GM19043 (cell line): Measurements from ENCODE around the gene POLE4.

Experiments used
- ATAC-seq: cut with Tn5 transposase; IDR thresholded peaks from one replicate; pipeline ENCODE4 v1.9.1; 2021; ENCODE audit warnings: low read depth; ENCODE audit not compliant: unreplicated experiment

The POLE4 gene

GRCh38 chr2:74985978-74986609 is 27.7 kb downstream of the POLE4 start:
- ATAC-seq = no peak

DNA sequence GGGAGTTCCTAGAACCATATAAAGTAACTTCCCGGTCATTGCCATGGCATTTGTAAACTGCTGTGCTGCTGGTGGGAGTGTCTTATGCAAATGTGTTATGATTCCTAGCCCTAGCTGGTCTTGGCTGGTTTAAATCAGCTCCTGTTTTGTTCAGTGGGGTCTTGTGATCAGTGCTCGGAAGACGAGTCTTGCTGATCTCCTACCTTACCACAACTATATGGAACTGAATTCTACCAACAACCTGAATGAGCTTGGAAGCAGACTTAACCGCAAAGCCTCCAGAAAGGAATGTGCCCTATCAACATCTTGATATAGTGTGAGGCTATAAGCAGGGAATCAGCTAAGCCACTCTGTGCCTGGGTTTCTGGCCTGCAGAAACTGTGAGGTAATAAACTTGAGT is 33.5 kb downstream of the POLE4 start:
- ATAC-seq = no peak

DNA sequence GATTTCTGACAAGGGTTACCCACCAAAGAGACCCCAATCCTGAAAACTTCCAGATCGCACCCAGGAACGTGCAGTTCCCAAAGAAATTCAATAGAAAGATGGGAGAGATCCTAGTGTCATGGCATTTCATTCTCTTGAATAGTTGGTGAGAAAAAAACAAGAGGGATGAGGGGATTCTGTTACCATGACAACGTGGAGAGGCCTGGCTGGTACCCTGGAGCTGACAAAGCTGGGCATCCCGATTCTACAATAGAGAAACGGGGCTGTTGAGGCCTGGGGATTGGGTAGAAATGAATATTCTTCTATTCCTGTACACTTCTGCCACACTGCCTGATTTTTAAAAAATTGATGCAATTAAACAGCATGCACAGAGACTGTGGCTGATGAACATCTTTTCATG is 41.0 kb downstream of the POLE4 start:
- no peak for ATAC-seq

DNA sequence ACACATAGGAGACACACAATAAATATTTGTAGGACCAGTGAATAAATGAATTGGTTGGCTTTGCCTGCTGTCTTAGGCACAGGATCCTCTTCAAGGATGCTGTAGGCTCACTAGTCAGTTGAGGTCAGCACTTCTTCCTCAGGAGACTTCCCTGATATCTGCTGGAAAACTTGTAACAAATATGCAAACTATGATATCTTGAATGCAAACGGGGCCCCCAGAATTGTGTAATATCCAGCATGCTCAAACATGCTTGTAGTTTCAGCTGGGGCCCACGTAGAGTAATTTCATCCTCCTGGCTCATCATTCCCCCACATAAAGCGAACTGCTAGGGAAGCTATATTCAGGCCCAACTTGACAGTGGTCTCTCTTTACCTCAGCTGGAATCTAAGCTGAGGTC is 43.6 kb downstream of the POLE4 start:
- ATAC-seq = no peak

- no peak for ATAC-seq
These were observed 44.8 kb downstream of the POLE4 start for GRCh38 chr2:75003276-75003675.

- ATAC-seq = no peak
These were observed 45.3 kb downstream of the POLE4 start for GRCh38 chr2:75003773-75004172.

GRCh38 chr2:75006041-75006440 is 47.6 kb downstream of the POLE4 start:
- ATAC-seq = no peak

DNA sequence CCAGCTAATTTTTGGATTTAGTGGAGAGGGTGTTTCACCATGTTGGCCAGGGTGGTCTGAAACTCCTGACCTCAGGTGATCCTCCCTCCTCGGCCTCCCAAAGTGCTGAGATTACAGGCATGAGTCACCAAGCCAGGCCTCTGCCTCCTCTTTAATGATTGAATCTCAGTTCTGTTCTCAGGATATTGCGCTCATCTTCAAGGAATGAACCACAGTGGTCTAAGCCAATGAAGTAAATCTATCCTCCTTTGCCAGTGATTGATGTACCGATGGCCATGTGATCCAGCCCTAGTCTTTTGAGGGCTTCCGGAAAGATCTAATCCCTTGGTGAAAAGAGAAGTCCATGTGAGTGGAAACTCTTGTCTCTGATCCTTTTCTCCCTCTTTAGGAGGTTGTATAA is 48.6 kb downstream of the POLE4 start:
- no peak for ATAC-seq

DNA sequence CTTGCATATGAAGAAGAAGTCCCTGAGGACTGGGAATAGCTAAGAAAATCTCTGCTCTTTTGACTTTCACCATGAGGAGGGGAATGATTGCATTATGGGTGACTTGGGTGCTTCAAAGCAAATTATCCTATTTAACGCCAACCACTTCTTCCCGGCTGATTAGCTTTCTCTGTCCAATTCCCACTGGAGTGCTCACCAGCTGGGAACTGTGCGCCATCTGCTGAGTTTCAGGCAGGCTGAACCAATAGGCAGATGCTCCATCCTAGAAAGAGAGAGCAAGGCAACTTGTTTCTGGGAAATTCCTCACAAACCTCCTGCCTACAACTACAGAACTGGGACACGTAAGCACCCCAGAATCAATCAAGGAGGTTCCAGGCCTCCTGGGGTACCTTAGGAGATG is 49.4 kb downstream of the POLE4 start:
- ATAC-seq = no peak

DNA sequence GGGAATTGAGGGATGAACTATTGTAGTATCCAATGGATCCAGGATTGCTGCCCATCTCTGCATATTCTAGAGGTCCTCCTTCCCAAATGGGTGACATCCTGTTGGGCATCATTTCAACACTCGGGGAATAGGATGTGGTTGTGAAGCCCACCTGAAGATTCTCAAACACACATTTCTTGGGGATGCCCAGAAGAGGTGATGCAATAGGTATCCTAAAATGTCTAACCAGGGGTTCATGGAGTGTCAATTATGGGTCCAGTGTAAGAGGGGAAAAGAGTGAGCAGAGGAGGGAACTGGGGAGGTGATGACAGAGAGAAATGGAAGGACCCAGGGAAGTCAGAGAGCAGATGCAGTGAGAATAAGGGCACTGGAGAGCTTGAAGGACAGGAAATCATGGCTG is 52.1 kb downstream of the POLE4 start:
- ATAC-seq = no peak

- no peak for ATAC-seq
These were observed 53.6 kb downstream of the POLE4 start for GRCh38 chr2:75012080-75012479.

GRCh38 chr2:75018162-75018561 is 59.7 kb downstream of the POLE4 start:
- ATAC-seq = no peak
